Activated CD4-positive, alpha-beta memory T cell treated with anti-CD3 and anti-CD28 coated beads, Interleukin-2, amount 10 ng/mL, durations not matched to agents 7 days and 5 days (primary cell): ENCODE data around the gene ZNF415. TPM values are rescaled to one million over a fixed set of nuclear protein-coding genes. Genes with fewer than 3 reads are reported as not detected.

Source experiments
- CTCF ChIA-PET: fragments of 350-600 bp; sonication (Branson Sonifier 250); formaldehyde crosslinking; loops from one replicate; lab custom pipeline; 2021; ENCODE audit warnings: antibody characterized with exemption, inconsistent platforms; lab: Charles Lee
- POLR2A ChIA-PET: fragments of 350-600 bp; sonication (Branson Sonifier 250); formaldehyde crosslinking; loops from one replicate; lab custom pipeline; 2021; ENCODE audit warnings: antibody characterized with exemption; lab: Charles Lee
- DNase-seq: peaks from one replicate; pipeline ENCODE4 v3.0.0-alpha.2; 2020
- H3K27ac Mint-ChIP-seq: one replicate; pipeline ENCODE4 v1.8.0; 2021; ENCODE audit warnings: mild to moderate bottlenecking, mixed read lengths
- H3K27me3 Mint-ChIP-seq: one replicate; pipeline ENCODE4 v1.8.0; 2021; ENCODE audit warnings: mixed read lengths
- H3K36me3 Mint-ChIP-seq: one replicate; pipeline ENCODE4 v1.8.0; 2021; ENCODE audit warnings: low read depth, mixed read lengths
- H3K4me1 Mint-ChIP-seq: one replicate; pipeline ENCODE4 v1.8.0; 2021; ENCODE audit warnings: mixed read lengths
- H3K4me3 Mint-ChIP-seq: one replicate; pipeline ENCODE4 v1.8.0; 2021; ENCODE audit warnings: mild to moderate bottlenecking, mixed read lengths
- H3K9me3 Mint-ChIP-seq: one replicate; pipeline ENCODE4 v1.8.0; 2021; ENCODE audit warnings: mixed read lengths
- total RNA-seq, 2 experiments: library from RNA; stranded (reverse); gene quantifications; one replicate each; pipeline ENCODE4 v1.2.3, GENCODE V29; 2021

The ZNF415 gene
- total RNA-seq, result under 1 TPM; 0.13 to 0.33 TPM

- peaks cover 19% of the 10 kb centered on the region for H3K36me3 Mint-ChIP-seq
- ChIA-PET CTCF (interaction anchor here (0.7 kb wide), 1 partner anchor 61 kb away, joined by 3 read pairs; no protein-coding TSS in a partner anchor), POLR2A (no interaction called here)
- peaks cover 42% of the 10 kb centered on the region for H3K9me3 Mint-ChIP-seq
- peak; percentile 18 for DNase-seq
- H3K4me1 Mint-ChIP-seq, result peaks cover 2% of the 10 kb centered on the region
- H3K27ac Mint-ChIP-seq, result no peak within 1 kb of the TSS
- H3K4me3 Mint-ChIP-seq, result no peak within 1 kb of the TSS
- peaks cover 4% of the 10 kb centered on the region for H3K27me3 Mint-ChIP-seq
Measured at GRCh38 chr19:53132141-53132991, at the start of gene ZNF415. ZNF415 (minus strand) TSS chr19:53132910; CDS start chr19:53122676, 10,234 bp downstream.

- Mint-ChIP-seq H3K27ac (no peak overlapping the region), H3K27me3 (no peaks in the 10 kb centered on the region), H3K4me1 (no peaks in the 10 kb centered on the region), H3K4me3 (no peak overlapping the region), H3K9me3 (peaks cover 35% of the 10 kb centered on the region), H3K36me3 (peaks cover 37% of the 10 kb centered on the region)
- ChIA-PET POLR2A (no interaction called here), CTCF (no interaction called here)
- DNase-seq, result no peak
Measured at GRCh38 chr19:53182202-53182601, 49.5 kb upstream of the ZNF415 start.

- Mint-ChIP-seq H3K27ac (no peak overlapping the region), H3K27me3 (no peaks in the 10 kb centered on the region), H3K4me1 (no peaks in the 10 kb centered on the region), H3K36me3 (peaks cover 45% of the 10 kb centered on the region), H3K9me3 (peaks cover 49% of the 10 kb centered on the region), H3K4me3 (no peak overlapping the region)
- DNase-seq, result no peak
- CTCF ChIA-PET, result no interaction called here
- POLR2A ChIA-PET, result no interaction called here
Measured at GRCh38 chr19:53177986-53178385, 45.3 kb upstream of the ZNF415 start.

GRCh38 chr19:53172889-53173288 lies 40.2 kb upstream of the ZNF415 start:
- Mint-ChIP-seq H3K36me3 (peaks cover 28% of the 10 kb centered on the region), H3K27ac (no peak overlapping the region), H3K27me3 (no peaks in the 10 kb centered on the region), H3K4me3 (no peak overlapping the region), H3K9me3 (peaks cover 49% of the 10 kb centered on the region), H3K4me1 (no peaks in the 10 kb centered on the region)
- ChIA-PET CTCF (no interaction called here), POLR2A (no interaction called here)
- DNase-seq, result no peak

- Mint-ChIP-seq H3K4me1 (no peaks in the 10 kb centered on the region), H3K27ac (no peak overlapping the region), H3K36me3 (peaks cover 23% of the 10 kb centered on the region), H3K27me3 (no peaks in the 10 kb centered on the region), H3K4me3 (no peak overlapping the region), H3K9me3 (peaks cover 47% of the 10 kb centered on the region)
- no peak for DNase-seq
- ChIA-PET POLR2A (no interaction called here), CTCF (no interaction called here)
Measured at GRCh38 chr19:53165691-53166091, 33.0 kb upstream of the ZNF415 start.

- CTCF ChIA-PET, result no interaction called here
- Mint-ChIP-seq H3K9me3 (peaks cover 60% of the 10 kb centered on the region), H3K4me1 (peaks cover 16% of the 10 kb centered on the region), H3K27ac (no peak overlapping the region), H3K36me3 (peaks cover 33% of the 10 kb centered on the region), H3K27me3 (no peaks in the 10 kb centered on the region), H3K4me3 (no peak overlapping the region)
- POLR2A ChIA-PET, result no interaction called here
- DNase-seq, result no peak
Measured at GRCh38 chr19:53161123-53161522, 28.4 kb upstream of the ZNF415 start.

- Mint-ChIP-seq H3K4me1 (peaks cover 16% of the 10 kb centered on the region), H3K9me3 (peaks cover 54% of the 10 kb centered on the region), H3K4me3 (no peak overlapping the region), H3K27ac (no peak overlapping the region), H3K27me3 (no peaks in the 10 kb centered on the region), H3K36me3 (peaks cover 29% of the 10 kb centered on the region)
- ChIA-PET POLR2A (no interaction called here), CTCF (no interaction called here)
- DNase-seq, result no peak
Measured at GRCh38 chr19:53160350-53160749, 27.6 kb upstream of the ZNF415 start.

GRCh38 chr19:53158119-53158656 lies 25.5 kb upstream of the ZNF415 start:
- peak overlapping the region; percentile 56 for H3K27ac Mint-ChIP-seq
- H3K27me3 Mint-ChIP-seq, result no peaks in the 10 kb centered on the region
- peaks cover 42% of the 10 kb centered on the region for H3K36me3 Mint-ChIP-seq
- ChIA-PET POLR2A (interaction anchor here (1.1 kb wide), 2 partner anchors 39 to 337 kb away, joined by 3 to 4 read pairs; partner anchors contain the start of gene ZNF28), CTCF (no interaction called here)
- H3K4me1 Mint-ChIP-seq, result peaks cover 16% of the 10 kb centered on the region
- peak; percentile 28 for DNase-seq
- H3K9me3 Mint-ChIP-seq, result peaks cover 48% of the 10 kb centered on the region
- H3K4me3 Mint-ChIP-seq, result peak overlapping the region; percentile 76

- peaks cover 46% of the 10 kb centered on the region for H3K36me3 Mint-ChIP-seq
- H3K4me1 Mint-ChIP-seq, result peaks cover 16% of the 10 kb centered on the region
- H3K27ac Mint-ChIP-seq, result no peak overlapping the region
- ChIA-PET POLR2A (interaction anchor here (1.1 kb wide), 1 partner anchor 336 kb away, joined by 3 read pairs; the partner anchor contains the start of gene ZNF28), CTCF (no interaction called here)
- H3K9me3 Mint-ChIP-seq, result peaks cover 49% of the 10 kb centered on the region
- no peak for DNase-seq
- no peaks in the 10 kb centered on the region for H3K27me3 Mint-ChIP-seq
- peak overlapping the region; percentile 76 for H3K4me3 Mint-ChIP-seq
Measured at GRCh38 chr19:53157626-53158025, 24.9 kb upstream of the ZNF415 start.

GRCh38 chr19:53156850-53157249 lies 24.1 kb upstream of the ZNF415 start:
- ChIA-PET POLR2A (interaction anchor here (0.8 kb wide), 1 partner anchor 23 kb away, joined by 3 read pairs; no protein-coding TSS in a partner anchor), CTCF (no interaction called here)
- Mint-ChIP-seq H3K9me3 (peaks cover 49% of the 10 kb centered on the region), H3K27me3 (no peaks in the 10 kb centered on the region), H3K27ac (no peak overlapping the region), H3K4me3 (peak overlapping the region; percentile 76), H3K4me1 (peaks cover 16% of the 10 kb centered on the region), H3K36me3 (peaks cover 51% of the 10 kb centered on the region)
- no peak for DNase-seq

- Mint-ChIP-seq H3K27me3 (no peaks in the 10 kb centered on the region), H3K4me3 (no peak overlapping the region), H3K9me3 (peaks cover 44% of the 10 kb centered on the region), H3K36me3 (peaks cover 81% of the 10 kb centered on the region), H3K27ac (no peak overlapping the region), H3K4me1 (no peaks in the 10 kb centered on the region)
- ChIA-PET CTCF (interaction anchor here (0.6 kb wide), 1 partner anchor 153 kb away, joined by 3 read pairs; no protein-coding TSS in a partner anchor), POLR2A (no interaction called here)
- DNase-seq, result no peak
Measured at GRCh38 chr19:53147645-53148044, 14.9 kb upstream of the ZNF415 start.

GRCh38 chr19:53140351-53140750 lies 7.6 kb upstream of the ZNF415 start:
- peaks cover 62% of the 10 kb centered on the region for H3K9me3 Mint-ChIP-seq
- no peak overlapping the region for H3K27ac Mint-ChIP-seq
- DNase-seq, result no peak
- H3K36me3 Mint-ChIP-seq, result peaks cover 45% of the 10 kb centered on the region
- no peaks in the 10 kb centered on the region for H3K4me1 Mint-ChIP-seq
- no peaks in the 10 kb centered on the region for H3K27me3 Mint-ChIP-seq
- CTCF ChIA-PET, result no interaction called here
- POLR2A ChIA-PET, result no interaction called here
- no peak overlapping the region for H3K4me3 Mint-ChIP-seq

GRCh38 chr19:53136432-53136831 lies 3.7 kb upstream of the ZNF415 start:
- Mint-ChIP-seq H3K9me3 (peaks cover 54% of the 10 kb centered on the region), H3K27ac (no peak overlapping the region)

More at GRCh38 chr19:53136432-53136831, 3.7 kb upstream of the ZNF415 start:
- H3K27me3 Mint-ChIP-seq, result peaks cover under 1% of the 10 kb centered on the region
- H3K4me3 Mint-ChIP-seq, result no peak overlapping the region
- ChIA-PET POLR2A (no interaction called here), CTCF (no interaction called here)
- DNase-seq, result no peak
- H3K36me3 Mint-ChIP-seq, result peaks cover 25% of the 10 kb centered on the region
- H3K4me1 Mint-ChIP-seq, result peaks cover 2% of the 10 kb centered on the region
